Measurements from ENCODE around the gene APPBP2. TPM values are rescaled to one million over a fixed set of nuclear protein-coding genes. Genes with fewer than 3 reads are reported as not detected.

Gene APPBP2
- total RNA-seq, 1 experiment from 2014 or later: 25.8 TPM

GRCh38 chr17:60526726-60527125 lies 684 bp upstream of the APPBP2 start:
- TF ChIP-seq CTCF (IDR thresholded peaks at IDR 0.05): no peak
- TF ChIP-seq POLR2AphosphoS5 (IDR thresholded peaks at IDR 0.05; ENCODE audit: low read depth, low read length): no peak
- no peak for TF ChIP-seq SIN3A (IDR thresholded peaks at IDR 0.05; ENCODE audit: borderline replicate concordance, insufficient read depth, low read depth, low read length)
- TF ChIP-seq TCF7L2 (IDR thresholded peaks at IDR 0.05; ENCODE audit: low read depth, low read length): no peak
- no peak for TF ChIP-seq REST (IDR thresholded peaks at IDR 0.05; ENCODE audit: insufficient read depth in 1 of 2, low read depth in 2 of 2, low read length in 1 of 2)
- H3K27me3 ChIP-seq (ENCODE audit: control insufficient read depth, insufficient read depth, low read length): no peaks in the 10 kb centered on the region
- in situ Hi-C loops (cut with HindIII; ENCODE audit: low pct_unique_long_range_greater_than_20kb, low sequenced_read_pairs) (no loop called here), intact Hi-C loops (cut with micrococcal nuclease; ENCODE audit: unreplicated experiment) (no loop called here)
- DNase-seq (ENCODE audit: low read depth, low spot score) (no peak), ATAC-seq (no peak)
- peaks cover 4% of the 10 kb centered on the region; the same call in 1 of the 2 replicates for H3K4me1 ChIP-seq (ENCODE audit: control insufficient read depth, insufficient read depth, low read length)
- H3K36me3 ChIP-seq (ENCODE audit: control insufficient read depth, insufficient read depth, low read length): peaks cover 14% of the 10 kb centered on the region; the same call in 1 of the 2 replicates
- H3K27ac ChIP-seq (ENCODE audit: low read length): peak overlapping the region; percentile 93
- TSS peak; percentile 94 for BruUV-seq (replicated peaks)
- ChIA-PET POLR2A (interaction anchor here (0.6 kb wide), 1 partner anchor 18 kb away, joined by 3 read pairs; no protein-coding TSS in a partner anchor), CTCF (no interaction called here)
- no peaks in the 10 kb centered on the region for H3K9me3 ChIP-seq (ENCODE audit: control insufficient read depth, insufficient read depth, low read depth, low read length)
- H3K4me3 ChIP-seq (ENCODE audit: low read depth in 2 of 2, low read length in 2 of 2): peak overlapping the region; percentile 75 to 99

GRCh38 chr17:60525328-60525684 lies 736 bp downstream of the APPBP2 start:
- ChIA-PET POLR2A (no interaction called here), CTCF (no interaction called here)
- H3K27me3 ChIP-seq (ENCODE audit: control insufficient read depth, insufficient read depth, low read length): no peaks in the 10 kb centered on the region
- peaks cover 4% of the 10 kb centered on the region; the same call in 1 of the 2 replicates for H3K4me1 ChIP-seq (ENCODE audit: control insufficient read depth, insufficient read depth, low read length)
- intact Hi-C loops (cut with micrococcal nuclease; ENCODE audit: unreplicated experiment): no loop called here
- ATAC-seq (0 out of 2 replicates have a peak, but pooled peaks have one; percentile 5), DNase-seq (ENCODE audit: low read depth, low spot score) (no peak)
- peak overlapping the region; percentile 75 to 99 for H3K4me3 ChIP-seq (ENCODE audit: low read depth in 2 of 2, low read length in 2 of 2)
- no peaks in the 10 kb centered on the region for H3K9me3 ChIP-seq (ENCODE audit: control insufficient read depth, insufficient read depth, low read depth, low read length)
- peaks cover 14% of the 10 kb centered on the region; the same call in 1 of the 2 replicates for H3K36me3 ChIP-seq (ENCODE audit: control insufficient read depth, insufficient read depth, low read length)
- no peak for TF ChIP-seq CTCF (IDR thresholded peaks at IDR 0.05)
- TF ChIP-seq TCF7L2 (IDR thresholded peaks at IDR 0.05; ENCODE audit: low read depth, low read length): peak; percentile 80
- BruUV-seq (replicated peaks): no TSS peak
- in situ Hi-C loops (cut with HindIII; ENCODE audit: low pct_unique_long_range_greater_than_20kb, low sequenced_read_pairs): no loop called here
- H3K27ac ChIP-seq (ENCODE audit: low read length): peak overlapping the region; percentile 93
